GF-D8 (cell line): ENCODE measurements around the gene ATF6.
"Not testable (repeated sequence)": the region's sequence is repeated elsewhere in the genome, so short reads cannot be mapped to it uniquely, and the experiment has no call there.

Experiments used
- DNase-seq: peaks from one replicate; lab custom pipeline; 2025; lab: John Stamatoyannopoulos, UW

The ATF6 gene, protein sequence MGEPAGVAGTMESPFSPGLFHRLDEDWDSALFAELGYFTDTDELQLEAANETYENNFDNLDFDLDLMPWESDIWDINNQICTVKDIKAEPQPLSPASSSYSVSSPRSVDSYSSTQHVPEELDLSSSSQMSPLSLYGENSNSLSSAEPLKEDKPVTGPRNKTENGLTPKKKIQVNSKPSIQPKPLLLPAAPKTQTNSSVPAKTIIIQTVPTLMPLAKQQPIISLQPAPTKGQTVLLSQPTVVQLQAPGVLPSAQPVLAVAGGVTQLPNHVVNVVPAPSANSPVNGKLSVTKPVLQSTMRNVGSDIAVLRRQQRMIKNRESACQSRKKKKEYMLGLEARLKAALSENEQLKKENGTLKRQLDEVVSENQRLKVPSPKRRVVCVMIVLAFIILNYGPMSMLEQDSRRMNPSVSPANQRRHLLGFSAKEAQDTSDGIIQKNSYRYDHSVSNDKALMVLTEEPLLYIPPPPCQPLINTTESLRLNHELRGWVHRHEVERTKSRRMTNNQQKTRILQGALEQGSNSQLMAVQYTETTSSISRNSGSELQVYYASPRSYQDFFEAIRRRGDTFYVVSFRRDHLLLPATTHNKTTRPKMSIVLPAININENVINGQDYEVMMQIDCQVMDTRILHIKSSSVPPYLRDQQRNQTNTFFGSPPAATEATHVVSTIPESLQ

DNA sequence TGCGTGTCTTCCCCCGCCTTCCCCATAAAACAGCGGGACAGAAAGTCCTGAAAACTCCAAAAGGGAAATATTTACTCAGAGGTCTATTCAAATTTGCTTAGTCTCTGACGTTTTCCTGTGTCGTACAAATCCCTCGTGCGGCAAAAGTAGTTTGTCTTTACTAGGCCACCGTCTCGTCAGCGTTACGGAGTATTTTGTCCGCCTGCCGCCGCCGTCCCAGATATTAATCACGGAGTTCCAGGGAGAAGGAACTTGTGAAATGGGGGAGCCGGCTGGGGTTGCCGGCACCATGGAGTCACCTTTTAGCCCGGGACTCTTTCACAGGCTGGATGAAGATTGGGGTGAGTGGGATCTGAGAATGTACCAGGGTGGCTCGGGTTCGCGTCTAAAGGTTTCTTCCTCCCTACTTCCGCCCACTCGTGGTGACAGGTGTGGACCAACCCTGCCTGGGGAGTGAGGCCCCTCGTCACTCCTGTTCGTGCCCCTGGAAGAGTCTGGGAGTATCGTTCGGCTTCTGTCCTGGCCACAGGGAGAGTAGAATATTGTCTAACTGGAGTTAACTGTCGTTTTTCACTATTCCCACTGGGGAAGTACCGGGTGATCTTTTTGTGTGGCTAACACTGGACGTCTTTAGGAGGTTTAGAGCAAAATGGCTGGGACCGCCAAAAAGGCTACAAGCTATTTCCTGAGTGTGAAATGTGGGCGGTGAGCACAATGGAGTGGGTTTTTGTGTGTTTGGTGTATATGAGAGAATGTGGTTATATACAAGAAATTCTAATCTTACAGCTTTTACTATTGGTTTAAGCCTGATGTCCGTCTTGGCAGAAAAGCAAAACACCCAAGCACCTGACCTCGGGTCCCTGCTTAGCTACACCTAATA is at the start of gene ATF6:
TSS of gene ATF6 (plus strand) at position 219 of the 880 bp plus-strand sequence. CDS start at position 260, 41 bp downstream.
- peak; percentile 77 for DNase-seq

GRCh38 chr1:161718559-161719324 is 47.4 kb upstream of the ATF6 start:
- no peak for DNase-seq

GRCh38 chr1:161719325-161719611 is 46.9 kb upstream of the ATF6 start:
- no peak for DNase-seq

GRCh38 chr1:161720422-161720821 is 45.7 kb upstream of the ATF6 start:
- DNase-seq, result no peak

- DNase-seq, result no peak
These were observed 45.0 kb upstream of the ATF6 start, which contains the start of gene FCRLB for GRCh38 chr1:161720956-161721737. Gene FCRLB, plus strand, starts transcription at chr1:161721544. Its CDS starts 1,129 bp downstream, at chr1:161722673.

- DNase-seq, result no peak
These were observed 44.3 kb upstream of the ATF6 start for GRCh38 chr1:161721738-161722343.

DNA sequence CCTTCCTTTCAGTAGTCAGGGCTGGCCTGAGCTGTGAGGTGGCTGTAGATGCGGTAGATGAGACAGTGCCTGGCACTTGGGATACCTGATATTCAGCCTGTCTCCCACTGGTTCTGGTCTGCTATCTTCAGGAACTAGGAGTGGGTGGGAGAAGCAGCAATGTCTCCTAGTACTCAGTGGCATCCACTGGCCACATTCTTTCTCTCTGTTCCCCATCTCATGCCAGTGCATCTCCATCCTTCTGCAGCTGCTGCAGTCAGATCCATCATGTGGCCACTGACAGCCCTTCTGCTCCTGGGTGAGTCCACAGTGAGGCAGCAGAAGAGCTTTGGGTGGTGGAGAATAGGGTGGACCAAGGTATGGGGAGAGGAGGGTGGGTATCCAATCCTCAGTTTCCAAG is 43.7 kb upstream of the ATF6 start:
- DNase-seq, result no peak

- DNase-seq, result no peak
These were observed 42.5 kb upstream of the ATF6 start for GRCh38 chr1:161723459-161724141.

DNA sequence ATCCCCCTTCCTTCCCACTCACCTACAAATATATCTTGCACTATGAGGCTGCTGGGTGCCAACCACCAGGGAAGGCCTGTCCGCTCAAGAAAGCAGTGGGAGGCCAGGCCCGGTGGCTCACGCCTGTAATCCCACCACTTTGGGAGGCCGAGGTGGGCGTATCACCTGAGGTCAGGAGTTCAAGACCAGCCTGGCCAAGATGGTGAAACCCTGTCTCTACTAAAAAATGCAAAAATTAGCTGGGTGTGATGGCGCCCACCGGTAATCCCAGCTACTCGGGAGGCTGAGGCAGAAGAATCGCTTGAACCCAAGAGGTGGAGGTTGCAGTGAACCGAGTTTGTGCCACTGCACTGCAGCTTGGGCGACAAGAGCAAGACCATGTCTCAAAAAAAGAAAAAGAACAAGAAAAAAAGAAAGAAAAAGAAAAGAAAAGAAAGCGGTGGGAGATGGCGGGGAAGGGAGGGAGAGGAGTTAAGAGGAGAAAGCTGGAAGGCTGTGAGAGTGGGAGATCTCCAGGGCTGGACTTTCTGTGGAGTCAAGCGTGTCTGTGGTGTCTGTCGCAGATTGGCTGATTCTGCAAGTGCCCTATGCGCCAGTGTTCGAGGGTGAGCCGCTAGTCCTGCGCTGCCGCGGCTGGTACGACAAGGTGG is 40.7 kb upstream of the ATF6 start:
- DNase-seq, result not testable (repeated sequence)

DNA sequence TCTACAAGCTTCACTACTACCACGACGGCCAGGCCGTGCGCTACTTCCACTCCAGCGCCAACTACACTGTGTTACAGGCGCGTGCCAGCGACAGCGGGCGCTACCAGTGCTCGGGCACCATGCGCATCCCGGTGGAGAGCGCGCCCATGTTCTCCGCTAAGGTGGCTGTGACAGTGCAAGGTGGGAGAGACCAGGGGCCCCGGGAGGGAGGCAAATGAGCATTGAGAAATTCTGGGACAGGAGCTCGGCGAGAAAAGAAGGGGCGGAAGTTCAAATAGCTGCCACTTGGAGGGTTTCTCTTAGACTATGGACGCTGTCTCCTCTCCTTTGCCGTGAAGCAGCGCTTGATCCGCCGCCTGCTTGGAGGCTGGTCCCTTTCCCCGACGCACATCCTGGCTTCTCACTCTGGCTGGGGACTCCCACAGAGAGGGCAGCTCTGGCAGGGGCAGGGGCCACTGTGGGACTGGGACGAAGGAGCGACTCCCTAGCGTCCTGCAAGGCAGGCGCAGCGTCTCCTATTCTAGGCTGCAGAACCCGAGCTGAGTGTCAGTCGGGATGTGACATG is 40.1 kb upstream of the ATF6 start:
- no peak for DNase-seq

DNA sequence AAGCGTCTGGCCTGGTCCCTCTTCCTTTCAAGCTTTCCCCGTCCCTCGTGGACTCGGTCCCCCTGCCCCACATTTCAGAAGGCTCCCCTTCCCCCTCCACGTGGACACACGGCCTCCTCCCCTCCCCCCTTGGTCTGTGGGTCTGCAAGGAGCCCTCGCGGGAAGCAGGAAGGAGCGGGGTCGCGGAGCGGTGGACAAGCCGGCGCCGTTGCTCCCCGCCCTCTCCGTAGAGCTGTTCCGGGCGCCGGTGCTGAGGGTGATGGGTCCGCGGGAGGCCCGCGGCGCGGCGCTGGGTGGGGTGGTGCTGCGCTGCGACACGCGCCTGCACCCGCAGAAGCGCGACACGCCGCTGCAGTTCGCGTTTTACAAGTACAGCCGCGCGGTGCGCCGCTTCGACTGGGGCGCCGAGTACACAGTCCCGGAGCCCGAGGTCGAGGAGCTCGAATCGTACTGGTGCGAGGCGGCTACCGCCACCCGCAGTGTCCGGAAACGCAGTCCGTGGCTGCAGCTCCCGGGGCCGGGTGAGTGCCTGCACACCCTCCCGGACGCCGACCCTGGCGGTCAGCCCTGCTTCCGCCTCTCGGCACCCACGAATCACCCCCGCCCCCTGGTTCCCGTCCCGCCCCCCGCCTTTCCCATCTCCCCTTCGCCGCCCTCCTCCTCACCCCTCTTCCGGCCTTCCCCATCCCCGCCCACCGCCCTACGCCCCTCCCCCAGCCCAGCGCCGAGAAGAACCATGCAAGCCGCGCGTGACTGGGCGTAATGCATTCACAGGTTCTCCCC is 39.5 kb upstream of the ATF6 start:
- no peak for DNase-seq

- no peak for DNase-seq
These were observed 38.7 kb upstream of the ATF6 start for GRCh38 chr1:161727256-161727924.

DNA sequence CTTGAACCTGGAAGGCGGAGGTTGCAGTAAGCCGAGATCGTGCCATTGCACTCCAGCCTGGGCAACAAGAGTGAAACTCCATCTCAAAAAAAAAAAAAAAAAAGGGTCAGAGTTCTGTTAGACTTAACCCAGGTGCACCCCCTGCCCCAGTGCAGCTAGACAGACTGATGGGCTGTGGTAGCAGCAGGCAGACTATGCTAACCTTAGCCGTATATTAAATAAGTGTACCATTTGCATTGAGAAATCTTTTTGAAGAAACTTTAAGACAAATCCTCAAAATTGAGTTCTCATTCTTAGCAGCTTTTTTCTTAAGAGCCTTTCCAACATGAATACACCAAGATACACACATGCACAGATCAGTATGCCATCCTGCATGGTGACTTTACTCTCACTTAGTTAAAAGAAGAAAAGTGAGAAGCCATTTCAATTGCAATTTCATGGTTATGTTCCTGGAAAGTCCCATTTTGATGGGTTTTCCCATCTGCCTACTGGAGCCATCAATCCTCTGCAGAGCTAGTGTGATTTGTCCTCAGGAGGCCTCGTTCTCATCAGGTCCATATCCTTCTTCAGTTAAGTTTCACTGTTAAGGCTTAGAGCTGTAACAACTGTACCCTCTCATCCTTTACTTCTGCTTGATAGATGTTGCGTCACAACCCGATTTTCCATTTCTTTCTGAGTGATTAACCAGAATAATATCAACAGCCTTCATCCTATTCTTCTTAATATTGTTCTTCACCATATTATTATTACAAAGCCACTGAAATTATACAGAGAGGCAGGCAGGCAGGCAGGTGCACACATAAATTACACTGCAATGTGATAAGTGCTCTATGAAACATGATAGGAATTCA is 37.5 kb upstream of the ATF6 start:
- no peak for DNase-seq

GRCh38 chr1:161730050-161730564 is 36.0 kb upstream of the ATF6 start:
- no peak for DNase-seq

- DNase-seq, result no peak
These were observed 34.9 kb upstream of the ATF6 start for GRCh38 chr1:161731241-161731640.

DNA sequence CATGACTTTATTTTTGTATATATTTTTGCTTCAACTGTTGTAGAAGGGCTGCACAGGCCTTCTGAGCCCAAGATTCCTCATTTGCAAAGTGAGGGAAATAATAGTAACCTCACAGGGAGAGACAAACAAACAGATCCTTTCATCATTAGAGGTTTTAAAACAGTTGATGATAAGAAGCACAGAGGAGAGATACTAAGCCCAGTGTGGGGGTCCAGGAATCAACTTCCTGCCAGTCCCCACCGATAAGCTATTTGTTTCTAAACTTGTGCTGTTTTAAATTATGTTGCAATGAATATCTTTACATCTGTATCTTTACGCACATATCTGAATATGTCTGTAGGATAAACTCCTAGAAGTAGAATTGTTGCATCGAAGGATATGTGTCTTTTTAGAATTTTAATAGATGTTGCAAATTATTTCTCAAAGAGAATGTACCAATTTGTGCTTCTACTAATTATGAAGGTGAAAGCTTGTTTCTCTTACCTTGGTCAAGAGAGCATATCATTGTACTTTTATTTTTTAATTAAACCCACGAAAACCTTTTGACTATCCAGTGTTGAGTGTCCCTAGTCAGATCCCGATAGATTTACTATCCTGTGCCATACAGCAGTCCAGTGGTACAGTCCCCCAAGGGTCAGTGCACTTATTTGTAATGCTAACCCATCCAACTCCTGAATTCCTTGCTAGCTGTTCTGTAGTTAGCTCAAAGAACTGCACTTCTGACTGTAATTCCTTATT is 34.0 kb upstream of the ATF6 start:
- no peak for DNase-seq
